ENCODE results near the gene SLC14A1.

DNA sequence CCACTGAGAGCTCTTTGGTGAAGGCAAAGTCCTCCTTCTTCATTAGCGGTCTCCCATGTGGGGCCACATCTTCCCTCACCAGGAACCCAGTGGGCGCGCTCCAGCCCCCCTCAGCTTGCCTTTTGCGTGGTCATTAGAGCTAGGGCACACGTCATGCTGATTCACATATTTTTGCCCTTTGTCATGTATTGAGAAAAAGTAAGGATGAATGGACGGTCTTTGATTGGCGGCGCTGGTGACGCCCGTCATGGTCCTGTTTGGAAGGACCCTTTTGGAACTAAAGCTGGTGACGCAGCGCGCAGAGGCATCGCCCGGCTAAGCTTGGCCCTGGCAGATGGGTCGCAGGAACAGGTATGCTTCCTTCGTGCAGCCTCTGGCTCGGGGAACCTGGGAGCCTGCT, 3.1 kb downstream of the SLC14A1 start:
- TF ChIP-seq, protein P1, sequence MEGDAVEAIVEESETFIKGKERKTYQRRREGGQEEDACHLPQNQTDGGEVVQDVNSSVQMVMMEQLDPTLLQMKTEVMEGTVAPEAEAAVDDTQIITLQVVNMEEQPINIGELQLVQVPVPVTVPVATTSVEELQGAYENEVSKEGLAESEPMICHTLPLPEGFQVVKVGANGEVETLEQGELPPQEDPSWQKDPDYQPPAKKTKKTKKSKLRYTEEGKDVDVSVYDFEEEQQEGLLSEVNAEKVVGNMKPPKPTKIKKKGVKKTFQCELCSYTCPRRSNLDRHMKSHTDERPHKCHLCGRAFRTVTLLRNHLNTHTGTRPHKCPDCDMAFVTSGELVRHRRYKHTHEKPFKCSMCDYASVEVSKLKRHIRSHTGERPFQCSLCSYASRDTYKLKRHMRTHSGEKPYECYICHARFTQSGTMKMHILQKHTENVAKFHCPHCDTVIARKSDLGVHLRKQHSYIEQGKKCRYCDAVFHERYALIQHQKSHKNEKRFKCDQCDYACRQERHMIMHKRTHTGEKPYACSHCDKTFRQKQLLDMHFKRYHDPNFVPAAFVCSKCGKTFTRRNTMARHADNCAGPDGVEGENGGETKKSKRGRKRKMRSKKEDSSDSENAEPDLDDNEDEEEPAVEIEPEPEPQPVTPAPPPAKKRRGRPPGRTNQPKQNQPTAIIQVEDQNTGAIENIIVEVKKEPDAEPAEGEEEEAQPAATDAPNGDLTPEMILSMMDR (conservative IDR thresholded peaks at IDR 0.05 in 1 of 2, IDR thresholded peaks at IDR 0.05 in 1 of 2; ENCODE audit: extremely low read depth in 1 of 2, insufficient read depth in 1 of 2, low read depth in 1 of 2, low read length in 2 of 2): no peak
- no peak for TF ChIP-seq EZH2 (IDR thresholded peaks at IDR 0.05; ENCODE audit: borderline replicate concordance, low read length)

Data from mammary epithelial cell (primary cell).